ENCODE measurements around the gene LIAS.
"Not testable (repeated sequence)": the region's sequence is repeated elsewhere in the genome, so short reads cannot be mapped to it uniquely, and the experiment has no call there.

The LIAS gene

DNA sequence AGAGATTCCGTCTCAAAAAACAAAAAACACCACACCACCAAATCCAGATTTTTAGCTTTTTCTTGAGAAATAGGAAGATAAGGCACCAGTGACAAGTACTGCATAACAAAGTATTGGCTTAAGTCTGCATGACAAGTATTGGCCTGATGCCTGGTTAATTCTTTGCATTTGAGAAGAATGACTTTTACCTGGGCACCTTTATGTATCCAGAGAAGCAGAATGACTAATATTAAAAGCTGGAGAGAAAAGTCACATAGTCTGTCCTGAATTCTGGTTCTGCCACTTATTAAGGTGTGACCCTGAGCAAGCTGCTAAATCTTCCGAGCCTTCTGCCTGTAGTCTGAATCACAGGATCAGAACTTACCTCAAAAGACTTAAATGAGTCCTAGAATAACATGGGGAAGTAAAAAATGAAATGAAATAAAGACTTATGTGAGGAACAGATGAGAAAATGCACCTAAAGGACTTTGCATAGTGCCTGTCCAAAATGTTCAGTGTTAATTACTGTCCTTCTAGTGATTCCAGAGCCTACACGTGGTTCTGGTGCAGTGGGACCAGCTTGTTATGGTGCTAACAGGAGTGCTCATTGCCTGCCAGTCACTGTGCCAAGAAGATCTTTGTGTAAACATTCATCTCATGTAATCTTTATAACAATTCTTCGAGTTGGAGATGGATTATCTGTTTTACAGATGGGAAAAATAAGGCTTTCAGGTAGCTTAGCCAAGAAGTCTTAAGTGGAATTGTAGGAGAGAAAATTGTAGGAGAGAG, 36.8 kb downstream of the LIAS start:
- no peak for DNase-seq (ENCODE audit: low read depth in 1 of 2, low spot score in 1 of 2)

DNA sequence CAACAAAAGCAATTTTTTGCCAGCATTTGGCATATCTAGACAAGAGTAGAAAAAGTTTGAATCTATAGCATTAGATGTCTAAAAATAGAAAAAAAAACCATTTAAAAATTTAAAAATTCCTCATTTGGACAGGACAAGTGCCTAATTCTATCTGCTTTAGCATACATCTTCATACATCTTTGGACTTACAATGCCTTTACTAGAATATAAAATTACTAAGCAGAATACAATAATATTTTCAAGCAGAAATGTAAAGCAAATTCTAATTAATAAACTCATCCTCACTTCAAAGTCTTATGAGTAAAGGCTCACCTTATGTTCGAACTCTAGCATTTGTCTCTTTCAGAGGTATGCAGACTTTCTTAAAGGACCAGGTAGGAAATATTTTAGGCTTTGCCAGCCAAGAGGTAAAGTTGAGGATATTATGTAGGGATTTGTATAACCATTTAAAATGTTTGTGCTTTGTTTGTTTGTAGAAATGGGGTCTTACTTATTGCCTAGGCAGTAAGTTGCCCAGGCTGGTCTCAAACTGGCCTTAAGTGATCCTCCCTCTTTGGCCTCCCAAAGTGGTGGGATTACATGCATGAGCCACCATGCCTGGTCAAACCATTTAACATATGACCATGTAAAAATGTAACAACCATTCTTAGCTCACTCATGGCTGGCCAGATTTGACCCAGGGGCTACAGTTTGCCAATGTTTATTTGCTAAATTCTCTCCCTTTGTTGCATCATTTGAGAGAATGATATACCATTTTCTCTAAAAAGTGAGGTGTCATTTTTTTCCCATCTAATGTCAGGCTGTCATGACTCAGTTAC, 39.3 kb downstream of the LIAS start:
- DNase-seq (ENCODE audit: low read depth in 1 of 2, low spot score in 1 of 2), result no peak

DNA sequence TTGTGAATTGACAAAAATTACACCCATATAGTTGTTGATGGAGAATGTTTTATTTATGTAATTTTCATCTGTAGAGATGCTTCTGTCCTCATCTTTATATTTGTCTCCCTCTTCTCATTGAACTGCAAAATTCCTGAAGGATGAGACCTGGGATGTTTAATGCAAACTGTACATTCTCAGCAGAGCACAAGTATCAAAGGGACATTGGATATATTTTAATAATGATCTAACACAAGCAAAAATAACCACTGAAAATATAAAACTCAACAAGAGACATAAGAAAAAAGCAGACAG, 39.8 kb downstream of the LIAS start:
- DNase-seq (ENCODE audit: low read depth in 1 of 2, low spot score in 1 of 2), result no peak

DNA sequence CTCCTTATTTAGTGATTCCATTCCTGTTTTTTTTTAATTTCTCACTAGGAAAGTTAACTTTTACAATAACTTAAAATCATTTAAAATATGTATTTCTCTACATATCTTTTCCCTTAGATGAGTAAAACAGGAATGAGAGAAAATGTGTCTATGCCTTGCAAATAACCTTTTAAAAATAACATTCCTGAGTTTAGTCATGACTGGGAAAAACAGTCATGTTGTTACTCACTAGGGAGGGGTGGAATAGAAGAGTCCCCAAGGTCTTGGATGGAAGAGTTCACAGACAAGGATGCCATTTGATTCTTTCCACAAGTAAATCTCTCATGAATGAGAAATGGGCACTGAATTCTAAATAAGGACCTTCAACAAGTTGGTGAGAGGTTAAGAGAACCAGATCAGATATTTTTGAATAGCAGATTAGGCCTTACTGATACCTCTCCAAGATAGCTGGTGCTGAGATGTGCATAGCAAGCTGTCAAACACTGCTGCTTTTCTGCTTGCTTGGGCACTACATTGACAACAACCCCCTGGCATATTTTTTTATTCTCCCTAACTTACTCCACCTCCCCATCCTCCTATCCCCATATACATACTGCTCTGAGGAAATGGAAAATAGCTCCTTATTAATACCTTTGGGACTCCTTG, 43.3 kb downstream of the LIAS start:
- DNase-seq (ENCODE audit: low read depth in 1 of 2, low spot score in 1 of 2), result no peak

DNA sequence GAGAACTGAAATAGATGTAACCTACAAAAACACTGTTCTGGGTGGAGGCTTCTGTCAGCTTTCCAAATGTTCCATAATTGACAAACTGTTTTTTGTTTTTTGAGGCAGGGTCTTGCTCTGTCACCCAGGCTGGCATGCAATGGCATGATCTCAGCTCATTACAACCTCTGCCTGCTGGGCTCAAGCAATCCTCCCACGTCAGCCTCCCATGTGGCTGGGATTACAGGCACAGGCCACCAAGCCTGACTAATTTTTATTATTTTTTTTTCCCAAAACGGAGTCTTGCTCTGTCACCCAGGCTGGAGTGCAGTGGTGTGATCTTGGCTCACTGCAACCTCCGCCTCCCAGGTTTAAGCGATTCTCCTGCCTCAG, 43.8 kb downstream of the LIAS start:
- not testable (repeated sequence) for DNase-seq (ENCODE audit: low read depth in 1 of 2, low spot score in 1 of 2)

DNA sequence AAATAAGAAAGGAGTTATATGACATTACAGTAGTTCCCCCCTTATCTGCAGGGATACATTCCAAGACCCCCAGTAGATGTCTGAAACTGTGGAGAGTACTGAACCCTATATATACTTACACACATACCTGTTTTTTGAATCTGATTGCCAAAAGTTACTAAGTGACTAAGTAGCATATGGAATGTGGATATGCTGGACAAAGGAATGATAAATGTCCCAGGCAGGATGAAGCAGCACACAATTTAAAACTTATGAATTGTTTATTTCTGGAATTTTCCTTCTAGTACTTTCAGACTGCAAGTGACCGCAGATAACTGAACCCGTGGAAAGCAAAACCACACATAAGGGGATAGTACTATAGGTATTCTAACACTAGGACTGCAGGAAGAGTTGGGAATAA, 45.7 kb downstream of the LIAS start:
- no peak for DNase-seq (ENCODE audit: low read depth in 1 of 2, low spot score in 1 of 2)

DNA sequence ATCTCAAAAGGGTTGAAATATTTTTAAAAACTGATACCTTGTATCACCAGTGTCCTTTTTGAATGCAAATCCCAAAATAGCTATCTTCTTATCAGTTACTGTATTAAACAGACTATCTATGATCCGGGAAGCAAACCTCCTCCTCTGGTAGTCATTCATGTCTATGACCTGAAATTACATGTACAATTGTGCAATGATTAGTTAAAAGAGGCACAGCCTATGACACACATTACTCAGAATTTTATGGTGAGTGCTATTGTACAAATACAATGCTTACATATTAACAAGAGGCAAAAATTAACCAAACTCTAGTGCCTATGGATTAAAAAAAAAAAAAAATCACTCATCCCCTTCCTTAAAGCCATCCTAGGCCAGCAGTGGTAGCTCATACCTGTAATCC, 46.7 kb downstream of the LIAS start:
- DNase-seq (ENCODE audit: low read depth in 1 of 2, low spot score in 1 of 2), result no peak

DNA sequence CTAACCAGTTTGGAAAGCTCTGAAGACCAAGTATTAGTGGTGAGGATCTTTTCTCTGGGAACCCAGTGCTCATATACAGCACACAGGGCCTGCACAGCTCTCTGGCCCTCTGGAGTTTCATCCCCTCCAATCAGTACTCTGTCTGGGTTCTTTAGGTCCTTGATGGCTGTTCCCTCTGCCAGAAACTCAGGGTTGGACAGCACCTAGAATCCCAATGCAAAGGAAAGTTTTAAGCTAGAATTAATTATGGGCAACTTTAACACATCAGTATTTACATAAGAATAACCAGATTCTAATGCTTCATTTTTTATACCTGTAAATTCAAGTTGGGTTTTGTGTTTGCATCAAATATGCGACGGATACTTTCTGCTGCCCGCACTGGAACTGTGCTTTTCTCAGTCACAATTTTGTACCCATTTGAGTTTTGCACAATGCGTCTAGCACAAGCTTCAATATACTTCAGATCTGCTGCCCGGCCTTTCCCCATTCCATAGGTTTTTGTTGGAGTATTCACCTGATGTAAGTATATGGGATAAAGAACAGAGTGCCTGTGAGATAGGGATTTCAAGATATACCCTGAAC, 51.6 kb downstream of the LIAS start:
- DNase-seq (ENCODE audit: low read depth in 1 of 2, low spot score in 1 of 2), result no peak

DNA sequence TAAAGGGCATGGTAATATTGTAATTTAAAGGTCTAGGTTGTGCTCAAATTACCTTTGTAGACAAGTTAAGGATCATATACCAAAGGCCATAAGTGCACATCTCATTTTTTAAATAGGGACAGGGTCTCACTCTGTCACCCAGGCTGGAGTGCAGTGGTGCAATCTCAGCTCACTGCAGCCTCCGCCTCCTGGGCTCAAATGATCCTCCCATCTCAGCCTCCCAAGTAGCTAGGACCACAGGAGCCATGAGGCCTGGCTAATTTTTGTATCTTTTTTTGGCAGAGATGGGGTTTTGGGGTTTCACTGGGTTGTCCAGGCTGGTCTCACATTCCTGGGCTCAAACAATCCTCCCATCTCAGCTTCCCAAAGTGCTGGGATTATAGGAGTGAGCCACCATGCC, 55.4 kb downstream of the LIAS start:
- DNase-seq (ENCODE audit: low read depth in 1 of 2, low spot score in 1 of 2), result not testable (repeated sequence)

DNA sequence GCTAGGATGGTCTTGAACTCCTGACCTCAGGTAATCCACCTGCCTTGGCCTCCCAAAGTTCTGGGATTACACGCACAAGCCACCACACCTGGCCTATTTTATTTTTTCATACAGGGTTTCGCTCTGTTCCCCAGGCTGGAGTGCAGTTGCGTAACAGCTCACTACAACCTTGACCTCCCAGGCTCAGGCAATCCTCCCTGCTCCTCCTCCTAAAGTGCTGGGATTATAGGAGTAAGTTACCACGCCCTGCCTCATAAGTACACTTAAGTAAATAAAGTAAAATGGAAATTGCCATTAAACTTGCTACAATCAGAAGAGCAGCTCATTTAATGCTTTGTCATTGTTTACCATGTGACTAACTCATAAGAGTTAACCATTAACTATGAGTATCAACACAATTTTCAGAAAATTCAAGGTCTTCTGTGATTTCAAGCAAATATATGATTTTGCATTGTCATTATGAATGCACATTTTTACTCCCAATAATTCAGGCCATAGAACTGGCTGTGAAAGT, 56.1 kb downstream of the LIAS start:
- DNase-seq (ENCODE audit: low read depth in 1 of 2, low spot score in 1 of 2), result no peak

DNA sequence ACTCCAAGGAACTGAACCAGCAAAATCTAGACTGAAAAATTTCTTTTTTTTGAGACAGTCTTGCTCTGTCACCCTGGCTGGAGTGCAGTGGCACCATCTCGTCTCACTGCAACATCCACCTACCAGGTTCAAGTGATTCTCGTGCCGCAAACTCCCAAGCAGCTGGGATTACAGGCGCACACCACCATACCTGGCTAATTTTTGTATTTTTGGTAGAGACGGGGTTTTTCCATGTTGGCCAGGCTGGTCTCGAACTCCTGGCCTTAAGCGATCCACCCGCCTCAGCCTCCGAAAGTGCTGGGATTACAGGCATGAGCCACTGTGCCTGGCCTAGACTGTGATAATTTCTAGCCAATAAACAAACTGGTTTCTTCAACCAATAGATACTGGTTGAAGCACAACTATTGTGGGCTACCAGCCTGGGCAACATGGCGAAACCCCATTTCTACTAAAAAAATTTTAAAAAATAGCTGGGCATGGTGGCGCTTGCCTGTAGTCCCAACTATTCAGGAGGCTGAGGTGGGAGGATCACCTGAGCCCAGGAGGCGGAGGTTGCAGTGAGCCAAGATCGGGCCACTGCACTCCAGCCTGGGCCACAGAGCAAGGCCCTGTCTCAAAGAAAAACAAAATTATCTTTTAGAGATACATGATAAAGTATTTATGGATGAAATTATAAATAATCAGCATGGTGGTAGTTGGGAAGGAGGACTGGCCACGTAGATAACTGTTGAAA, 57.0 kb downstream of the LIAS start:
- not testable (repeated sequence) for DNase-seq (ENCODE audit: low read depth in 1 of 2, low spot score in 1 of 2)

DNA sequence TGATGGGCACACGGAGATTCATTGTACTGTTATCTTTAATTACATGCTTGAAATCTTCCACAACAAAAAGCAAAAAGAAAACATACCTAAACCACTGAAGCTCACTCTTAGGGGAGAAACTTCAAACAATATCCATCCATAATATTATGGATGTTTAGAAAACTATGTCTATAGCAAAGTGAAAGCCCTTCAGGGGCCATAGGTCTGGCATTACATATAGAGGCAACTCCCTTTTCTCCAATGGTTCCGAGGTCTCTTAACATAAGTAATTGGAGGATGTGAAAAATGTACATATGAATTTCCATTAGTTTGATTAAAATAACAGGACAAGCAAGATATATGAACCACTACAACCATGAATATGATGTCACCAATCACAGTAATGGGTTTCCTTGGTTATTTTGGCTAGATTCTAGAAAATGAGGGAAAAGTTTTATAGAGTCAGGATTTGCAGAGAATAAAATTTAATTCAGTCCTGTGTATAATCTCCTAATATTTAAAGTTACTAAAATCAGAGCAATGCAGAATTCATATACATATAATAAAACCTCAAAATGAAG, 57.6 kb downstream of the LIAS start:
- no peak for DNase-seq (ENCODE audit: low read depth in 1 of 2, low spot score in 1 of 2)

DNA sequence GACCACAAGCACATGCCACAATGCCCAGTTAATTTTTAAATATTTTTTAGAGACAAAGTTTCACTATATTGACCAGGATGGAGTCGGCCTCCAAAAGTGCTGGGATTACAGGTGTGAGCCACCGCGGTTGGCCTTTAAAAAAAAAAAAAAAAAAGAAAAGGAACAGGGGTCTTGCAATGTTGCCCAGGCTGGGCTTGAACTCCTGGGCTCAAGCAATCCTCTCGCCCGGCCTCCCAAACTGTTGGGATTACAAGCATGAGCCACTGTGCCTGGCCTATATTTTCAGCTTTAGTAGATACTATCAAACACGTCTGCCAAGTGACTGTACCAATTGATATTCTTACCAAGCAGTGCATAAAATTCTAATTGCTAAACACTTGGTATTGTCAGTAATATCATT, 59.6 kb downstream of the LIAS start:
- no peak for DNase-seq (ENCODE audit: low read depth in 1 of 2, low spot score in 1 of 2)

DNA sequence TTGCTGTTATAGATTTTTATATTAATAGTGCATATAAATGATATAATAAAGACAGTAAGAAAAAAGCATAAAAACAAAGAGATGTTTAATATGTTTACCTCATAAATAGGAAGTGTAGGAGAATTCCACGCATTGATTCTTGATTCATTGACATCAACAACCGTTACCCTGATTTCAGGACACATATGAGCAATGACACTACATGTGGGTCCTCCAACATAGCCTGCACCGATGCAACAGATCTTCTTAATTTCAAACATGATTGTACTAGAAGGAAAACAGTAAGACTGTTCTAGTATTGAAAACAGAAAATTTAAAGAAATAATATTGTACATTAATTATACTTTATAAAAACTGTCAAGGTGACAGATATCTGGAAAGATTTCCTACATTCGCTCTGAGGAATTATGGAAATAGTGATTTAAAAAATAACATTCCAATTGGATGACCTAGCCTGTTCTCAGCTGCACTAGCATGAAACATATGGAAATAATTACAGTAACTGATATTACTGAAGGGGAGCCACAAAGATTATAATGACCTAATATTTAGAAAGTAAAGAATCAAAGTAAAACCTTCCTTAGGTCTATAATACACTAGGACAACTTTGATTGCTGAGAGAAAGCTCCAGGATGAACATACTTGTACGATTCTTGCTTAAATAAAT, 62.5 kb downstream of the LIAS start:
- no peak for DNase-seq (ENCODE audit: low read depth in 1 of 2, low spot score in 1 of 2)

DNA sequence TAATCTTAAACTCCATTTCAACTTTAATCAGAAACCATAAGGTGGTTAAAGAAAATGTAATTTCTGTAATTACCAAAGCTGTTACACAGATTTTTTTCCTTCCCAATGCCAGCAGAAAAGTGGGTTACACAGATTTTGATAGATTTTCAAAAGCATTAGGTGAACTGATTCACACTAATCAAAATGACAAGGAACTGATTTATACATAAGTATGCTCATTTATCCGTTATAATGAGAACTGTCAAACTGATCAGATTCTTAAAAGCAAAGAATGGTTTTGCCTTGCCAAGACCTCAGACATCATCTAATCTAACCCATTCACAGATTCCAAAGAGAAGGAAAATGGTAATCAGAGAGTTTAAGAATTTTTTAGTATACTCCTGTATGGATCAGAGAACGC, 63.2 kb downstream of the LIAS start:
- no peak for DNase-seq (ENCODE audit: low read depth in 1 of 2, low spot score in 1 of 2)

DNA sequence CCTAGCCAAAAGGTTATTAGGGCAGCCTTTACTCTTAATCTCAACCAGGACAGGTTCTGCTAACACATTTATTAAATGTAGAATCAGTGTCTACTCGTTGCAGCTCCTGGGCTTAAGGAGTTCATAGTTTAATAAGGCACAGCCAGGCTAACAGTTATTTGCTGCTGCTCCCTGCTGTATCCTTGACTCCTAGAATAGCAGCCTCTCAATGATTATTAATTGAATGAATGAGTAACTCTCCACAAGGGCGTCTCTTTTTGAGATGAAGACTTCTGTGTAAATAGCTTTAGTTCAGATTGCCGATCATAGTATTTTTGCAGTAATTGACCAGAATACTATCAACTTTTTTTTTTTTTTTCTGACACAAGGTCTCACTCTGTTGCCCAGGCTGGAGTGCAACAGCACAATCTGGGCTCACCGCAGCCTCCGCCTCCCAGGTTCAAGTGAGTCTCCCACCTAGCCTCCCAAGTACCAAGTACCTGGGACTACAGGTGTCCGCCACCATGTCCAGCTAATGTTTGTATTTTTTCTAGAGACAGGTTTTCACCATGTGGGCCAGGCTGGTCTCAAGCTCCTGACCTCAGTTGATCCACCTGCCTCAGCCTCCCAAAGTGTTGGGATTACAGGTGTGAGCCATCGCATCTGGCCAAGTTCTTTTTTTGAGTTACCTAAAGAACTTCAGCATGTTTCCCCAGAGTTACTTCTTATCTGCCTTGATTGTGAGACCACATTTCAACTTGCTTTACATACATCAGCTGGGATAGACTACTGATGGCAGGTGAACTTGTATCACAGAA, 65.5 kb downstream of the LIAS start:
- DNase-seq (ENCODE audit: low read depth in 1 of 2, low spot score in 1 of 2), result no peak

DNA sequence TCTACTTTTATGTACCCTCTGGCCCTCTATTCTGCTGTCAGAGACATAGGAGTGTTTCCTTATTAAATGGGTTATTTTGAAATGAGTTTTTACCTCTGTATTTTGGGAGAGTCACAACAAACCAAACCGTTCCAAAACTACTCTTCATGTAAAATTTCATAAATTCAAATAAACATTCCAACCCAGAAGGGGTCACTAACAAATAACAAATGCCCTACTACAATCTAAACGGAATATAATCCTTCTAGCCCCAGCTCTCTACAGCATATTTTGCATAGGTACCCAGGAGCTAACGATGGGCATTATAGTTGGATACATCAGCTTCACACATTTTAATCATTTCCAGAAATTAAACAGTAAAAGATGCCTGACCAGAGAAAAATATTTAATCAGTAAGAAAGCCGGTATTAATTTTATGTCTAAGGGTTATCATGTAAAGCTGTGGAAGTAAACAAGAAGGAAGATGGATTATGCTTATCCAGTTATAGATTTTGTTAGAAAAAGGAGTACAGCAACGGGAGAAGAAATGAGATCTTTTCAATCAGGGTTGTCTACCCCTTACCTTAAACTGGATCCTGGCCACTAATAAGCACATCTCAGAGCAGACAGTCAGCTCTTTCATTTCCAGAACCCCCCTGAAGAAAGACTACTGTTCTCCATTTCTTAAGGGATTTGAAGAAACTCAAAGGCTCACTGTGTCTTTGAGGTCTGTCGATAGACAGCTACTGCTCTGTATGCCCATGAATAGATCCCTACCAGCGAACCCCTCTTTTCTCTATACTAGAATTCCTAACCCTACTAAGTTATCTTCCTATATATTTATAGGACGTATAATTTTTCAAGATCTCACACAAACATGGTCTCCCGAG, 67.2 kb downstream of the LIAS start:
- DNase-seq (ENCODE audit: low read depth in 1 of 2, low spot score in 1 of 2), result no peak

DNA sequence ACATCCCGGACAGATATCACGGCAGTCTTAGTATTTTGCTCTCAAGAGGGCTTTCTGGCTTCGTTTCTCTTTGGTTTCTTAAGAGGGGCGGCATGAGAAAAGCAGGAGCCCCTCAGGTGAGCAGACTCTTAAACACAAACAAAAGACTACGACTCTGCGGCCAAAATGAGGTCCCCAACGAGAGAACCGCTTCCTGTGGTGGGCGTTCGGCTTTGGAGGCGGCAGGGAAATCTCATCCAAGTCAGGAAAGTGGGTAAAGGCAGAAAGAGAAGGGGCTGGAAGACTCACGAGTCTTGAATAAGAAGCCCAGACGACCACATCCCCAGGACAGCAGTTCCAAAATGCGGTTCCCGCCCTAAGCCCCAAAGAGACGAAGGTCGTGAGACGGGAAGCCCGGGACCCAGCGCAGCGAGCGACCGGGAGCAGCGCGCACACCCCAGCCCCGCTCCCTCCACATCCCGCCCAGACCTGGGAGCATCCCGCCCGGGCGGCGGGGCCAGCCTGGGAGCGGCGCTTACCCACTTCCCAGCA, 68.0 kb downstream of the LIAS start:
- no peak for DNase-seq (ENCODE audit: low read depth in 1 of 2, low spot score in 1 of 2)
